Endodermal cell (in vitro differentiated cells): ENCODE measurements around the gene TMEM123. TPM values are rescaled to one million over a fixed set of nuclear protein-coding genes. Genes with fewer than 3 reads are reported as not detected.
A peak's percentile ranks its signal among the peaks of the same experiment; 100 is the strongest.

Source experiments
- DNase-seq: peaks from one replicate; pipeline ENCODE4 v3.0.0-alpha.2; 2017
- H3K27ac ChIP-seq: 2 replicates; pipeline ENCODE4 v1.5.1; 2013; ENCODE audit warnings: mild to moderate bottlenecking, low read depth, low read length, moderate library complexity
- H3K27me3 ChIP-seq: 2 replicates; pipeline ENCODE4 v1.6.1; 2013; ENCODE audit warnings: mild to moderate bottlenecking, low read length, moderate library complexity; ENCODE audit not compliant: insufficient read depth, control insufficient read depth, poor library complexity, severe bottlenecking
- H3K36me3 ChIP-seq: 2 replicates; pipeline ENCODE4 v1.7.0; 2013; ENCODE audit warnings: mild to moderate bottlenecking, low read length, moderate library complexity; ENCODE audit not compliant: control insufficient read depth, insufficient read depth
- H3K4me1 ChIP-seq: one replicate; pipeline ENCODE4 v1.7.0; 2013; ENCODE audit warnings: low read length; ENCODE audit not compliant: control insufficient read depth, insufficient read depth
- H3K4me3 ChIP-seq: 2 replicates; pipeline ENCODE4 v1.5.1; 2013; ENCODE audit warnings: mild to moderate bottlenecking, low read length, moderate library complexity
- H3K9ac ChIP-seq: 2 replicates; pipeline ENCODE4 v1.6.1; 2013; ENCODE audit warnings: mild to moderate bottlenecking, low read length, moderate library complexity; ENCODE audit not compliant: poor library complexity, severe bottlenecking; ENCODE audit errors: extremely low read depth
- H3K9me3 ChIP-seq: 2 replicates; pipeline ENCODE4 v1.6.1; 2013; ENCODE audit warnings: mild to moderate bottlenecking, low read length, moderate library complexity; ENCODE audit not compliant: control insufficient read depth
- H3K27ac Mint-ChIP-seq: 2 replicates; pipeline ENCODE4 v1.8.0; 2020; ENCODE audit warnings: mixed read lengths
- H3K27me3 Mint-ChIP-seq: 2 replicates; pipeline ENCODE4 v1.8.0; 2021; ENCODE audit warnings: mild to moderate bottlenecking, mixed read lengths; ENCODE audit not compliant: insufficient read depth
- H3K36me3 Mint-ChIP-seq: 2 replicates; pipeline ENCODE4 v1.8.0; 2020; ENCODE audit warnings: low read depth, mixed read lengths
- H3K4me1 Mint-ChIP-seq: 2 replicates; pipeline ENCODE4 v1.8.0; 2020; ENCODE audit warnings: mixed read lengths
- H3K4me3 Mint-ChIP-seq: 2 replicates; pipeline ENCODE4 v1.8.0; 2020; ENCODE audit warnings: mild to moderate bottlenecking, moderate library complexity, mixed read lengths
- H3K9me3 Mint-ChIP-seq: 2 replicates; pipeline ENCODE4 v1.8.0; 2020; ENCODE audit warnings: mild to moderate bottlenecking, mixed read lengths
- WGBS, 2 experiments: methylation state at CpG; one replicate each; pipeline versions ENCODE4 v1.1.5 to v1.1.7; 2013; ENCODE audit warnings: missing lambda C conversion rate in 2 of 2, mixed read lengths in 1 of 2; ENCODE audit not compliant: insufficient coverage in 1 of 2, insufficient read length in 1 of 2; 5-methylcytosine and 5-hydroxymethylcytosine counted together
- total RNA-seq, 2 donors: library from RNA; stranded (reverse); fragmentation: NEBNext Ultra II Directional in 1 of 2; extraction: Animal tissue kit (Norgen Biotek cat#: 25700) in 1 of 2; gene quantifications; 2 replicates in 1 of 2; 3 replicates in 1 of 2; pipeline ENCODE4 v1.2.1, GENCODE V29; 2021
- TF ChIP-seq, protein P1 (sequence below): fragments of 200-600 bp; sonication (generic); conservative IDR thresholded peaks from 2 replicates; pipeline ENCODE4 v1.5.0; 2021; ENCODE audit warnings: antibody characterized with exemption, mild to moderate bottlenecking

The TMEM123 gene
- total RNA-seq, 2 donors from 2014 or later, result 216 to 256 TPM

DNA sequence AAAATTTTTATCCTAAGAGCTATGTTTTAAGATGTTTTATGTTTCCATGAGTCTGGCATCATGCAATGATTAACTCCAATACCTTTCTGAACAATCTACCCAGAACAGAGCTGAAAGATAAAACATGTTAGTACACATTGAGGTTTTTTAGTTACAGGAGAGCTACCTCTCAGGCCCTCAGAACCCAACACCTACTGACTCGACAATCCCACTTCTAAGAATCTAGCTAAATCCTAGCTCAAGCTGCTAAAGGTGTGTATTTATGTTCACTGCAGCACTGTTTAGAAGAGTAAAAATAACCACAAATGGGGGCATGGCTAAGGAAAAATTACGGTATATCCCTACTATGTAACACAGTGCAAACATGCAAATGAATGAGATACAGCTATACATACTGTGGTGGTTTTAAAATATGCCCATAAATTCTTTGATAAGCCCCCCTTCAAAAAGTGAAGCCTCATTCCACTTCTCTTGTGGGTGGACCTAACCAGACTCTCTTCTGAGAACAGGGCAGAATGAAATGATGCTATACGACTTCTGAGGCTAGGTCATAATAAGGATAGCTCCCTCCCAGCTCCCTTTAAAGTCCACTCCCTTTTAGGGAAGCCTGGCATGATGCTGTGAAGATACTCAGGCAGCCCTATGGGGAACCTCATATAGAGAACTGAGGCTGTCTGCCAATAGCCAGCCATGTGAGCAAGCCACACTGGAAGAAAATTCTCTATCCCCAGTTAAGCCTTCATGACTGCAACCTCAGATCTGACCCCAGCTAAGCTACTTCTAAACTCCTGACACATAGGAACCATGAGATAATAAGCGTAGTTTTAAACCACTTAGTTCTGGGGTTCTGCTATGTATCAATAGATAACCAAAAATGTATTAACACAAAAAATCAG lies 29.5 kb downstream of the TMEM123 start:
- TF ChIP-seq, protein P1, sequence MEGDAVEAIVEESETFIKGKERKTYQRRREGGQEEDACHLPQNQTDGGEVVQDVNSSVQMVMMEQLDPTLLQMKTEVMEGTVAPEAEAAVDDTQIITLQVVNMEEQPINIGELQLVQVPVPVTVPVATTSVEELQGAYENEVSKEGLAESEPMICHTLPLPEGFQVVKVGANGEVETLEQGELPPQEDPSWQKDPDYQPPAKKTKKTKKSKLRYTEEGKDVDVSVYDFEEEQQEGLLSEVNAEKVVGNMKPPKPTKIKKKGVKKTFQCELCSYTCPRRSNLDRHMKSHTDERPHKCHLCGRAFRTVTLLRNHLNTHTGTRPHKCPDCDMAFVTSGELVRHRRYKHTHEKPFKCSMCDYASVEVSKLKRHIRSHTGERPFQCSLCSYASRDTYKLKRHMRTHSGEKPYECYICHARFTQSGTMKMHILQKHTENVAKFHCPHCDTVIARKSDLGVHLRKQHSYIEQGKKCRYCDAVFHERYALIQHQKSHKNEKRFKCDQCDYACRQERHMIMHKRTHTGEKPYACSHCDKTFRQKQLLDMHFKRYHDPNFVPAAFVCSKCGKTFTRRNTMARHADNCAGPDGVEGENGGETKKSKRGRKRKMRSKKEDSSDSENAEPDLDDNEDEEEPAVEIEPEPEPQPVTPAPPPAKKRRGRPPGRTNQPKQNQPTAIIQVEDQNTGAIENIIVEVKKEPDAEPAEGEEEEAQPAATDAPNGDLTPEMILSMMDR, result no peak
- peaks cover 10% of the 10 kb centered on the region for H3K4me1 Mint-ChIP-seq
- Histone ChIP-seq H3K27ac (peak overlapping the region; percentile 34), H3K27me3 (no peaks in the 10 kb centered on the region), H3K4me3 (no peak overlapping the region), H3K9me3 (peaks cover 13% of the 10 kb centered on the region), H3K9ac (no peak overlapping the region), H3K36me3 (peaks cover 30% of the 10 kb centered on the region), H3K4me1 (no peaks in the 10 kb centered on the region)
- no peak overlapping the region for H3K4me3 Mint-ChIP-seq
- H3K36me3 Mint-ChIP-seq, result peaks cover 44% of the 10 kb centered on the region
- WGBS, 2 experiments, result 85 to 100% methylated on average over 1 to 4 of the region's 4 CpGs
- H3K27me3 Mint-ChIP-seq, result no peaks in the 10 kb centered on the region
- H3K9me3 Mint-ChIP-seq, result peaks cover 13% of the 10 kb centered on the region
- DNase-seq, result no peak
- H3K27ac Mint-ChIP-seq, result no peak overlapping the region

DNA sequence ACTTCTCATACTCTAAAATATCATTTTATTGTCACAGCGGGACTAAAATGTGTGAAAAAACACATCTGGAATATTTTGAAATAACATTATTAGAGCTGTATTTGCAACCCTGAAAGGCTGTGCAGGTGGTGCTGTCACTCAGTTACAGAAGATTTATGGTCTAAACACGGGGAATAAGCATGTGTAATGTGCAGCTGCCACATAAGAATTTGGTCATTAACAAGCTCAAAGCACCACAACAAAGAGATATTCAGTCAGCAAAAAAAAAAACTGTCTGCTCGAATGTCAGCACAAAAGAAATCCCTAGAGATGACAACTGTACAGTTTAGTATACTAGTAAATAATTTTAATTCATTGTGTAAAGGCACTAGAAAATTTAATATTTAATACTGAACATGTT lies 31.3 kb downstream of the TMEM123 start:
- Mint-ChIP-seq H3K36me3 (peaks cover 53% of the 10 kb centered on the region), H3K27ac (no peak overlapping the region), H3K27me3 (no peaks in the 10 kb centered on the region), H3K4me3 (no peak overlapping the region), H3K4me1 (no peaks in the 10 kb centered on the region), H3K9me3 (peaks cover 26% of the 10 kb centered on the region)
- TF ChIP-seq, protein P1, result no peak
- no peak for DNase-seq
- Histone ChIP-seq H3K9me3 (peaks cover 28% of the 10 kb centered on the region), H3K36me3 (peaks cover 35% of the 10 kb centered on the region), H3K4me3 (no peak overlapping the region), H3K9ac (no peak overlapping the region), H3K27ac (peak overlapping the region; percentile 87), H3K27me3 (no peaks in the 10 kb centered on the region), H3K4me1 (no peaks in the 10 kb centered on the region)
- 83 to 86% methylated on average over 1 to 2 of the region's 3 CpGs for WGBS, 2 experiments

DNA sequence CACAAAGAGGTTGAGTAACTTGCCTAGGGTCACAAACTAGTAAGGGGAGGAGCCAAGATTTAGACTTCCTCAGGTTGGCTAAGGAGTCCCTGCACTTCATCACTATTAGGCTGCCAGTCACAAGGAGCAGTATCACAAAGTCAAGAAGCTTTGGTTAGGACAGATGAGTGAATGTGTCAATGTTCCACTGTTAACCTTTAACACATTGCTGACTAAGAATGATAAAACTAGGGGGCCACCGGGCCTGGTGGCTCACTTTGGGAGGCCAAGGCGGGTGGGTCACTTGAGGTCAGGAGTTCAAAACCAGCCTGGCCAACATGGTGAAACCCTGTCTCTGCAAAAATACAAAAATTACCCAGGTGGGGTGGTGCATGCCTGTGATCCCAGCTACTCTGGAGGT lies 32.0 kb downstream of the TMEM123 start:
- peaks cover 39% of the 10 kb centered on the region for H3K36me3 ChIP-seq
- H3K4me1 ChIP-seq, result no peaks in the 10 kb centered on the region
- Mint-ChIP-seq H3K4me1 (no peaks in the 10 kb centered on the region), H3K4me3 (no peak overlapping the region), H3K27me3 (no peaks in the 10 kb centered on the region), H3K36me3 (peaks cover 57% of the 10 kb centered on the region), H3K27ac (no peak overlapping the region), H3K9me3 (peaks cover 28% of the 10 kb centered on the region)
- H3K27ac ChIP-seq, result peak overlapping the region; percentile 87
- H3K9me3 ChIP-seq, result peaks cover 31% of the 10 kb centered on the region
- no peaks in the 10 kb centered on the region for H3K27me3 ChIP-seq
- 95% methylated on average over 2 of the region's 2 CpGs; no CpG with 5 or more reads in 1 of the 2 experiments for whole genome bisulfite sequencing, 2 experiments
- TF ChIP-seq, protein P1, result no peak
- no peak overlapping the region for H3K4me3 ChIP-seq
- no peak for DNase-seq
- no peak overlapping the region for H3K9ac ChIP-seq
